Kidney epithelial cell (primary cell): Measurements from ENCODE around the gene VWA3A. TPM values are rescaled to one million over a fixed set of nuclear protein-coding genes. Genes with fewer than 3 reads are reported as not detected.
A peak's percentile ranks its signal among the peaks of the same experiment; 100 is the strongest.

Experiments
- DNase-seq: peaks from one replicate; pipeline ENCODE4 v3.0.0-alpha.2; 2010; ENCODE audit warnings: low read depth
- H3K27me3 ChIP-seq: 2 replicates; pipeline ENCODE4 v1.6.0; 2011; ENCODE audit warnings: low read length; ENCODE audit not compliant: control insufficient read depth, insufficient read depth
- H3K36me3 ChIP-seq: 2 replicates; pipeline ENCODE4 v1.5.1; 2011; ENCODE audit warnings: low read length; ENCODE audit not compliant: control insufficient read depth, insufficient read depth
- H3K4me3 ChIP-seq: 2 replicates; pipeline ENCODE4 v1.5.1; 2011; ENCODE audit warnings: low read depth, mild to moderate bottlenecking, control low read depth, low read length
- CTCF ChIP-seq: IDR thresholded peaks from 2 replicates; pipeline ENCODE4 v1.5.1; 2011; ENCODE audit warnings: mild to moderate bottlenecking, moderate library complexity, low read length, control low read depth, inconsistent platforms; ENCODE audit not compliant: insufficient read depth, poor library complexity, severe bottlenecking
- total RNA-seq: library from RNA; depleted of rRNA; stranded (reverse); fragments of >200 nt; gene quantifications from 2 replicates; pipeline ENCODE4 v1.2.3, GENCODE V29; 2015

Gene VWA3A
- total RNA-seq, 1 donor from 2014 or later, result 0.04 TPM

- TF ChIP-seq CTCF, result no peak
- Histone ChIP-seq H3K4me3 (no peak overlapping the region), H3K27me3 (no peaks in the 10 kb centered on the region), H3K36me3 (no peaks in the 10 kb centered on the region)
- no peak for DNase-seq
Observed at GRCh38 chr16:22071331-22071910, 20.9 kb upstream of the VWA3A start.

GRCh38 chr16:22073350-22073749 is 19.0 kb upstream of the VWA3A start:
- Histone ChIP-seq H3K4me3 (no peak overlapping the region), H3K36me3 (no peaks in the 10 kb centered on the region), H3K27me3 (no peaks in the 10 kb centered on the region)
- no peak for DNase-seq
- TF ChIP-seq CTCF, result no peak

GRCh38 chr16:22075043-22075757 is 17.1 kb upstream of the VWA3A start:
- DNase-seq, result no peak
- no peak overlapping the region for H3K4me3 ChIP-seq

GRCh38 chr16:22075776-22076175 is 16.6 kb upstream of the VWA3A start:
- TF ChIP-seq CTCF, result no peak
- Histone ChIP-seq H3K36me3 (no peaks in the 10 kb centered on the region), H3K27me3 (no peaks in the 10 kb centered on the region), H3K4me3 (no peak overlapping the region)
- DNase-seq, result no peak

More at GRCh38 chr16:22075043-22075757, 17.1 kb upstream of the VWA3A start:
- Histone ChIP-seq H3K27me3 (no peaks in the 10 kb centered on the region), H3K36me3 (no peaks in the 10 kb centered on the region)
- no peak for TF ChIP-seq CTCF

GRCh38 chr16:22077700-22078313 is 14.5 kb upstream of the VWA3A start:
- TF ChIP-seq CTCF, result peak; percentile 91
- no peaks in the 10 kb centered on the region for H3K36me3 ChIP-seq
- DNase-seq, result no peak
- no peak overlapping the region for H3K4me3 ChIP-seq
- no peaks in the 10 kb centered on the region for H3K27me3 ChIP-seq
